HepG2 (cell line): Measurements from ENCODE around the gene TBC1D14. TPM values are rescaled to one million over a fixed set of nuclear protein-coding genes. Genes with fewer than 3 reads are reported as not detected.

ENCODE experiments used
- BRD4 ChIP-seq: sonication (generic); formaldehyde crosslinking; IDR thresholded peaks from 2 replicates; pipeline ENCODE4 v1.4.0; 2020; ENCODE audit warnings: missing genetic modification reagents
- CCDC6 ChIP-seq: sonication (generic); formaldehyde crosslinking; IDR thresholded peaks from 2 replicates; pipeline ENCODE4 v1.8.1; 2022; ENCODE audit warnings: mild to moderate bottlenecking, missing genetic modification reagents, moderate library complexity
- FOXA1 ChIP-seq, 2 experiments: fragments of 450-650 bp in 1 of 2; sonication (generic) in 1 of 2; formaldehyde crosslinking in 1 of 2; IDR thresholded peaks; 2 replicates each; pipeline versions ENCODE4 v1.4.0 to v1.6.1; 2016 to 2020; ENCODE audit warnings: missing genetic modification reagents in 1 of 2
- GFI1 ChIP-seq: sonication (generic); formaldehyde crosslinking; IDR thresholded peaks from 2 replicates; pipeline ENCODE4 v1.5.0; 2020; ENCODE audit warnings: missing genetic modification reagents, mild to moderate bottlenecking, borderline replicate concordance
- GPBP1L1 ChIP-seq: sonication (generic); formaldehyde crosslinking; IDR thresholded peaks from 2 replicates; pipeline ENCODE4 v1.5.0; 2020; ENCODE audit warnings: mild to moderate bottlenecking, missing genetic modification reagents
- MED1 ChIP-seq: sonication (generic); formaldehyde crosslinking; IDR thresholded peaks from 2 replicates; pipeline ENCODE4 v1.4.0; 2020; ENCODE audit warnings: missing genetic modification reagents
- NAIF1 ChIP-seq: sonication (generic); formaldehyde crosslinking; IDR thresholded peaks from 2 replicates; pipeline ENCODE4 v1.5.0; 2020; ENCODE audit warnings: mild to moderate bottlenecking, missing genetic modification reagents, borderline replicate concordance
- POLR2G ChIP-seq: fragments of 200-400 bp; formaldehyde crosslinking; IDR thresholded peaks from 2 replicates; pipeline ENCODE4 v1.6.1; 2018; ENCODE audit warnings: mild to moderate bottlenecking, low read depth, low read length, moderate library complexity
- SRSF9 ChIP-seq: fragments of 200-400 bp; formaldehyde crosslinking; IDR thresholded peaks from 2 replicates; pipeline ENCODE4 v1.6.1; 2018; ENCODE audit warnings: borderline replicate concordance, mild to moderate bottlenecking, low read depth, low read length; ENCODE audit not compliant: insufficient read depth, poor library complexity, severe bottlenecking
- ZBTB42 ChIP-seq: sonication (generic); formaldehyde crosslinking; IDR thresholded peaks from 2 replicates; pipeline ENCODE4 v1.5.0; 2020; ENCODE audit warnings: mild to moderate bottlenecking, missing genetic modification reagents
- ZNF446 ChIP-seq: sonication (generic); formaldehyde crosslinking; IDR thresholded peaks from 2 replicates; pipeline ENCODE4 v1.5.0; 2020; ENCODE audit warnings: mild to moderate bottlenecking, missing genetic modification reagents
- ZNF496 ChIP-seq: sonication (generic); formaldehyde crosslinking; IDR thresholded peaks from 2 replicates; pipeline ENCODE4 v1.8.1; 2023; ENCODE audit warnings: mild to moderate bottlenecking, moderate library complexity, missing genetic modification reagents; ENCODE audit not compliant: insufficient replicate concordance
- ZNF646 ChIP-seq: sonication (generic); formaldehyde crosslinking; IDR thresholded peaks from 2 replicates; pipeline ENCODE4 v1.9.0; 2021; ENCODE audit warnings: mild to moderate bottlenecking, missing genetic modification reagents
- ZNF670 ChIP-seq: sonication (generic); formaldehyde crosslinking; IDR thresholded peaks from 2 replicates; pipeline ENCODE4 v1.8.0; 2022; ENCODE audit warnings: mild to moderate bottlenecking, missing genetic modification reagents, borderline replicate concordance
- ZNF687 ChIP-seq: sonication (generic); formaldehyde crosslinking; IDR thresholded peaks from 2 replicates; pipeline ENCODE4 v1.5.1; 2020; ENCODE audit warnings: mild to moderate bottlenecking, missing genetic modification reagents, moderate library complexity
- ZNF782 ChIP-seq: sonication (generic); formaldehyde crosslinking; IDR thresholded peaks from 2 replicates; pipeline ENCODE4 v1.4.0; 2020; ENCODE audit warnings: missing genetic modification reagents, mild to moderate bottlenecking, borderline replicate concordance
- polyA plus RNA-seq, 8 experiments: library from polyadenylated mRNA; depleted of rRNA in 3 of 8; stranded (reverse) in 7 of 8; unstranded in 1 of 8; fragments of >200 nt; fragmentation: Illumina TruSeq in 4 of 8; extraction: Trizol in 4 of 8; gene quantifications; 2 replicates each; pipeline versions ENCODE4 v1.2.1 to v1.2.3, GENCODE V29; 2011 to 2016; ENCODE audit warnings: low read depth in 4 of 8, missing spikeins in 1 of 8, mixed read lengths in 1 of 8; ENCODE audit not compliant: insufficient read depth in 1 of 8
- total RNA-seq, 5 experiments: library from RNA; depleted of rRNA; stranded (reverse); fragments of >200 nt; fragmentation: Illumina TruSeq; extraction: Trizol; gene quantifications; 2 replicates each; pipeline ENCODE4 v1.2.3, GENCODE V29; 2016; ENCODE audit warnings: low read depth in 1 of 5

The TBC1D14 gene
- total and polyA plus RNA-seq, 2 of the 13 experiments (the other 11 are each of a cell fraction or from before 2014, with no cell fraction given), result 29.5 to 46.5 TPM

- TF ChIP-seq ZNF646 (CRISPR knock-in tag) (peak; percentile 37; the same call in 1 of the 2 replicates), ZNF496 (no peak), GFI1 (no peak), NAIF1 (CRISPR knock-in tag) (0 out of 2 replicates have a peak, but pooled peaks have one; percentile 56), ZNF687 (CRISPR knock-in tag) (no peak; the same call in 1 of the 2 replicates), BRD4 (CRISPR knock-in tag) (no peak), ZBTB42 (CRISPR knock-in tag) (no peak), CCDC6 (CRISPR knock-in tag) (0 out of 2 replicates have a peak, but pooled peaks have one; percentile 10), SRSF9 (no peak), FOXA1 (IDR thresholded peaks at IDR 0.05) (no peak), FOXA1 (CRISPR knock-in tag; IDR thresholded peaks at IDR 0.05) (no peak), GPBP1L1 (CRISPR knock-in tag) (no peak), MED1 (CRISPR knock-in tag) (peak; percentile 26; the same call in 1 of the 2 replicates), ZNF670 (CRISPR knock-in tag) (no peak), ZNF782 (CRISPR knock-in tag) (no peak), POLR2G (no peak), ZNF446 (CRISPR knock-in tag) (no peak)
These were observed 76.6 kb downstream of the TBC1D14 start (continued) for GRCh38 chr4:6986072-6986780.
